Activated CD4-positive, CD25-positive, alpha-beta regulatory T cell treated with anti-CD3 and anti-CD28 coated beads, Interleukin-2, amount 50 U/mL, for 24 hours (primary cell): ENCODE results near the gene ART5.

Experiments used
- ATAC-seq, 2 donors: fragments of 150-1000 bp; cut with Tn5 transposase; one replicate each; pipeline ENCODE4 v1.10.0; 2021; ENCODE audit warnings: mild to moderate bottlenecking in 1 of 2, moderate library complexity in 1 of 2

ART5 gene, protein sequence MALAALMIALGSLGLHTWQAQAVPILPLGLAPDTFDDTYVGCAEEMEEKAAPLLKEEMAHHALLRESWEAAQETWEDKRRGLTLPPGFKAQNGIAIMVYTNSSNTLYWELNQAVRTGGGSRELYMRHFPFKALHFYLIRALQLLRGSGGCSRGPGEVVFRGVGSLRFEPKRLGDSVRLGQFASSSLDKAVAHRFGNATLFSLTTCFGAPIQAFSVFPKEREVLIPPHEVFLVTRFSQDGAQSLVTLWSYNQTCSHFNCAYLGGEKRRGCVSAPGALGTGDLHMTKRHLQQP

GRCh38 chr11:3641701-3642070, at the start of gene ART5:
ART5 (minus strand) TSS chr11:3641992; CDS start chr11:3641862, 130 bp downstream.
- ATAC-seq, result no peak

DNA sequence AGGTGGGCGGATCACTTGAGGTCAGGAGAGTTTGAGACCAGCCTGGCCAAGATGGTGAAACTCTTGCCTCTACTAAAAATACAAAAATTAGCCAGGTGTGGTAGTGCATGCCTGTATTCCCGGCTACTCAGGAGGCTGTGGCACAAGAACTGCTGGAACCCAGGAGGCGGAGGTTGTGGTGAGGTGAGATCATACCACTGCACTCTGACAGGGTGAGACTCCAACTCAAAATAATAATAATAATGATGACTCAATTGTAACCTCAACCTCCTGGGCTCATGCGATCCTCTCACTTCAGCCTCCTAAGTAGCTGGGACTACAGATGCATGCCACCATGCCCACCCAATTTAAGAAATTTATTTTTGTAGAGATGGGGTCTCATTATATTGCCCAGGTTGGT, 45.0 kb upstream of the ART5 start:
- ATAC-seq, result peak in 1 of 2 donors; percentile 28

GRCh38 chr11:3685923-3686322, 44.1 kb upstream of the ART5 start:
- no peak for ATAC-seq

GRCh38 chr11:3684819-3685172, 43.0 kb upstream of the ART5 start:
- no peak for ATAC-seq

DNA sequence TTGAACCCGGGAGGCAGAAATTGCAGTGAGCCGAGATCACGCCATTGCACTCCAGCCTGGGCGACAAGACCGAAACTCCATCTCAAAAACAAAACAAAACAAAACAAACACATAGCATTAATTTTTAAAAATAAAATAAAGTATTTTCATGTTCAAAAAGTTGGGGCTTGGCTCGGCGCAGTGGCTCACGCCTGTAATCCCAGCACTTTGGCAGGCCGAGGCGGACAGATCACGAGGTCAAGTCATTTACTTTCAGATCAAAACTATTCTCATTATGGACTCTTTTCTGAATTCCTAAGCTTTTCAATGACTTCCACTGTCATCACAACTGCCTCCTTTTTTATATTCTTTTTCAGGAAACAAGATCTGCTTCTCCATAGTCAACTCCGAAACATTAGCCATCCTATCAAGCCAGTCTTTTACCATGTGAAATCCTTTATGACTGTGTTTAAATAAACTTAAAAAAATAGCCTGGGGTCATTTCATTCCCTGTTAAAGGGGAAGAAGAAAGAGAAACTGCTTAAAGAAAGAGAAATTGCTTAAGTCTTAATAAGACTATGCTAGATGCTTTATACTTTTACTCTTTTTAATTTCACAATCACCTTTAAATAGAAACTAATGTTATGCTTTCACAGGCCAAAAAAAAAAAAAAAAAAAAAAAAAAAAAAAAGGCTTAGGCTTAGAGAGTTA, 42.5 kb upstream of the ART5 start:
- ATAC-seq, result no peak

GRCh38 chr11:3683039-3683438, 41.2 kb upstream of the ART5 start:
- no peak for ATAC-seq

GRCh38 chr11:3679077-3679476, 37.3 kb upstream of the ART5 start:
- no peak for ATAC-seq

- no peak for ATAC-seq
Observed at GRCh38 chr11:3675971-3676370, 34.2 kb upstream of the ART5 start.

DNA sequence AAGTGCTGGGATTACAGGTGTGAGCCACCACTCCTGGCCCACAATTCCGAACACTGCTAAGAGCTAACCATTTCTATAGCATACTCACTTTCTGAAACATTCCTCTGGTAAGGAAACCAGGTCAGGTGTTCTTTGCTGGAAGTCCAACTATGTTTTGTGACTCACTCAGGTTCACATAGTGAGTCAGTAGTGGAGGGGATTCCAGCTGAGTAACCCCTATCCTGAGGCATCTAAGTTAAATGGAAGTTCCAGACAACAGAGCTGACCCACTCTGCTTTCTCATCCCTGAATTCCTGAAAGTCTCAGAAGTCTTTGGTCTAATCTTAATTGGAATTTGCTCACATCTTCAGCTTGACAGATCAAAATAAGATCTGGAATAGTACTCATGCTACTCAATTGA, 32.4 kb upstream of the ART5 start:
- ATAC-seq, result no peak

DNA sequence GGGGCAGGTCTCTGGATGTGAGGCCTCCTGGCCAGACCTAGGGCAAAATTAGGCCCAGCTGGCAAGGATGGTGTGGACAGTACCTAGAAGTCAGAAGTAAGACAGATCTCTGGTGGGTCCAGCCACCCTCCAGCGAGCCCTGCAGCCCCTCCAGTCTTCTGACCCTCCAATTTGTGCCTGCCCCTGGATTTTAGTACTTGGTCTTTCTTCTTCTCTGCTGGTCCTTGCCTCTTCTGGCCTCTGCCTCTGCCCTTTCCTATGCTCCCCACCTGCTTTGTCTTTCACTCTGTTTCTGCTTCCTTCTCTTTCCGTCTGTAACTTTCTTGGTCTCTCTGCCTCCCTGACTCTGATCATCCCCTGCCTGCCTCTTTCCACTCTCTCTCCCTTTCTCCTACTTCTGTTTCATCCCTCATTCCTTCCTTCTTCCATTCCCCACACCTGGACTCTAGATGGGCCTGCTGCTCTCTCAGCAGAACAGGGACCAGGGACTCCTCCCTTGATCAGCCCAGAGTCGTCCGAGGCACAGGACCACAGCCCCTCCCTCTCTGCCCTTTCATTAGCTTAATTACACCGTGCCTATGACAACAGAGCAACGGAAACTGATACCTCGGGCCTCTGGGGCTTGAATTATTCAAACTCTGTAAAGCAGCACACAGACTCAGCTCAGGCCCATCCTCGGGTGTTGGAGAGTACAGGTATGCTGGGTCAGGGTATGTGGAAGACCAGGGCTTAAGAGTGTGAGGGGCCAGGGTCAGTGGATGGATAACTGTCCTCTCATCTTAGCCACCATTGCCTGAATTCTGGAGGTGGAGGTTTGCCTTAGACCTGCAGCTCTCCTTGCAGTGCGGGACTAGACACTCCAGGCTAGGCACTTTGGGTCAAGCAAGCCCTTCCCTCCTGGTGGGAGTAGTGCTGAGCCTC, 29.8 kb upstream of the ART5 start, which contains the start of gene CHRNA10:
CHRNA10 (minus strand) TSS at position 51 of the 921 bp plus-strand sequence. CDS start 72 bp downstream, outside the sequence.
- ATAC-seq, result no peak

- ATAC-seq, result no peak
Observed at GRCh38 chr11:3669742-3670183, 28.0 kb upstream of the ART5 start.

DNA sequence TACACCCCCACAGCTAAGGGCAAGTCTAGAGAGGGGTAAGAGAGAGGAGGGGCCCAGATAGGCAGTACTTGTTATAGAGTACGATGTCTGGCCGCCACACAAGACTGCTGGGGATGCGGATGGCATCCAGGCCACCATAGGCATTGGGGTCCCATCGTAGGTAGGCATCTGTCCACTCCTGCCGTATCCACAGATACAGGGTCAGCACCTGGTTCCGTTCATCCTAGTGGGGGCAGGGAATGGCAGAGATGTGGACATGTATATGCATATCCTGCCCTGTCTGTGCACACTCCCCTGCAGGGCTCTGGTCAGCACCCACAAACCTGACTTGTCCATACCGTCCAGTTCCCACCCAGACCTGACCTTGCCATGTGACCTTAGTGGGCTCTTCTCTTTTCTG, 27.3 kb upstream of the ART5 start:
- no peak for ATAC-seq

- ATAC-seq, result no peak
Observed at GRCh38 chr11:3667149-3668035, 25.6 kb upstream of the ART5 start.

- no peak for ATAC-seq
Observed at GRCh38 chr11:3666023-3666530, 24.3 kb upstream of the ART5 start.

DNA sequence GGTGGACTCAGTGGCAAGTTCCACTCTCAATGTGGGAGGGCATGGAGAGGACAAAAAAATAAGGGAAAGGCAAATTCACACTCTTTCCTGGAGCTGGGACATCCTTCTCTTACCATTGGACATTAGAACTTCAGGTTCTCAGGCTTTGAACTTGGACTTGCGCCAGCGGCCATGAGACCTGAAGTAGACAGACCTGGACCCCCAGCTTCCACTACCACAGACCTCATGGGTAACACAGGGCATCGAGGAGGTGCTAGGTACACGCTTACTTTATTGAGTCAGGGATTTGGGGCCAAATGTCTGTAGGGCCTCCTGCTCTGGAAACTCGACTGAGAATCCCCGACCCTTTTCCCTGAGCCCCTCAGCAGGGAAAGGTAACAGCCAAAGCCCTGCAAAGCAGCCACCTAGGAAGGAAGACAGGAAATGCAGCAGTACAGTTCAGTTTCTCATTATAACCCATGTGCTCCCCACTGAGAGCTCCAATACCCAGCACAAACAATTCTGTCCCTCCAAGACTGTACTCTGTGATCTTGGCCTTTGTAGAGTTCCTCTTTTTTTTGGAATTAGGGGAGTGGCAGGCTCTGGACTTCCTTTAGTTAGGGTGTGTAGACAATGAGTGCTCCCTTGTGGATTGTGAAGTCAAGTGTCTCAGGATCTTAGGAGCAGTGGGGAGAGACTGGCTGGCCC, 23.7 kb upstream of the ART5 start:
- no peak for ATAC-seq

GRCh38 chr11:3664032-3664630, 22.3 kb upstream of the ART5 start:
- ATAC-seq, result no peak

GRCh38 chr11:3662856-3663255, 21.1 kb upstream of the ART5 start:
- no peak for ATAC-seq

DNA sequence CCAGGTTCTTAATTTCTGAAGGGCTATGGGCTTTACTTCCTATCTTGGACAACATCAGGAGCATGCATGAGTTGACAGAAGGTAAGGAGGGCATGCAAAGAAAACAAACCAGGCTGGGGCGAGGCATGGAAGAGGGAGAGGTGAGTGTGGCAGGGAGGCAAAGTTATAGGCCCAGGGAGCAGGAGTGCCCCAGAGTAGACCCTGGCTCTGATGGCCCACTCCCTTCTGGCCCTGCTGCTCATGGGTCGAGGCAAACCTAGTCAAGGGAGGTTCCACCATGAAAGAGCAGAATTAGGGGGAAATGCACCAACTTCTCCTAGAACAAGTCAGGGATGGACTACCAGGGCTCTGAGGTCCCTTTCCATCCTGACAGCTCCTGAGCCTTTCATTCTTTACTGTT, 19.2 kb upstream of the ART5 start:
- ATAC-seq, result no peak

DNA sequence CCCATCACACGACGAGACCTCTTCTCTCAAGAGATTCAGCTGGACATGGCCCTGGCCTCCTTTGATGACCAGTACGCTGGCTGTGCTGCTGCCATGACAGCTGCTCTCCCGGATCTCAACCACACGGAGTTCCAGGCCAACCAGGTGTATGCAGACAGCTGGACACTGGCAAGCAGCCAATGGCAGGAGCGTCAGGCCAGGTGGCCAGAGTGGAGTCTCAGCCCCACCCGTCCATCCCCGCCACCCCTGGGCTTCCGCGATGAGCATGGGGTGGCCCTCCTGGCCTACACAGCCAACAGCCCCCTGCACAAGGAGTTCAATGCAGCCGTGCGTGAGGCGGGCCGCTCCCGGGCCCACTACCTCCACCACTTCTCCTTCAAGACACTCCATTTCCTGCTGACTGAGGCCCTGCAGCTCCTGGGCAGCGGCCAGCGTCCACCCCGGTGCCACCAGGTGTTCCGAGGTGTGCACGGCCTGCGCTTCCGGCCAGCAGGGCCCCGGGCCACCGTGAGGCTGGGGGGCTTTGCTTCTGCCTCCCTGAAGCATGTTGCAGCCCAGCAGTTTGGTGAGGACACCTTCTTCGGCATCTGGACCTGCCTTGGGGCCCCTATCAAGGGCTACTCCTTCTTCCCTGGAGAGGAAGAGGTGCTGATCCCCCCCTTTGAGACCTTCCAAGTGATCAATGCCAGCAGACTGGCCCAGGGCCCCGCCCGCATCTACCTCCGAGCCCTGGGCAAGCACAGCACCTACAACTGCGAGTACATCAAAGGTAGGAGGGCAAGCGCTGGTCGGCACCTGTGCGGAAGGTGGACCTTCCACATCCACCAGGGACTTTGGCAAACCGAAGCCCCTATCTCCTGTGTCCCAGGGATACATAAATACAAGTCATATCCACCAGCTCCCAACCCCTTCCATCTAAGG, 18.1 kb upstream of the ART5 start:
- ATAC-seq, result no peak

- no peak for ATAC-seq
Observed at GRCh38 chr11:3658252-3658651, 16.5 kb upstream of the ART5 start.
